HEK293 (cell line): ENCODE data around the gene AFF3.

ENCODE experiments used
- CTCF ChIA-PET: fragments of 350-600 bp; formaldehyde crosslinking; extraction: SDS; loops from one replicate; lab custom pipeline; 2021; ENCODE audit warnings: antibody characterized with exemption; lab: Yijun Ruan, JAX
- POLR2A ChIA-PET: fragments of 300-600 bp; formaldehyde crosslinking; extraction: SDS; loops from one replicate; lab custom pipeline; 2020; ENCODE audit warnings: antibody characterized with exemption, inconsistent platforms; lab: Yijun Ruan, JAX
- H3K27ac ChIP-seq: fragments of 200-500 bp; sonication (Bioruptor generic); 2 replicates; pipeline ENCODE4 v1.5.1; 2014; ENCODE audit warnings: low read depth, low read length, control low read depth, inconsistent platforms; ENCODE audit errors: extremely low read depth
- H3K36me3 ChIP-seq, 2 experiments: fragments of 200-500 bp in 1 of 2; sonication (Bioruptor generic) in 1 of 2; 1 replicate in 1 of 2; 2 replicates in 1 of 2; pipeline ENCODE4 v1.5.1; 2014 to 2017; ENCODE audit warnings: inconsistent platforms in 2 of 2, low read length in 2 of 2; ENCODE audit not compliant: control insufficient read depth in 2 of 2, insufficient read depth in 1 of 2
- H3K4me1 ChIP-seq: fragments of 200-500 bp; sonication (Bioruptor generic); 2 replicates; pipeline ENCODE4 v1.5.1; 2014; ENCODE audit warnings: mild to moderate bottlenecking, low read length, inconsistent platforms; ENCODE audit not compliant: control insufficient read depth, insufficient read depth
- H3K4me3 ChIP-seq: 2 replicates; pipeline ENCODE4 v1.5.1; 2011; ENCODE audit warnings: low read depth, mild to moderate bottlenecking, control low read depth, low read length, moderate library complexity
- H3K9me3 ChIP-seq: fragments of 200-500 bp; sonication (Bioruptor generic); 2 replicates; pipeline ENCODE4 v1.5.1; 2014; ENCODE audit warnings: low read depth, low read length, inconsistent platforms; ENCODE audit not compliant: control insufficient read depth, insufficient read depth
- ATF2 ChIP-seq: fragments of 450-650 bp; formaldehyde crosslinking; IDR thresholded peaks from 2 replicates; pipeline ENCODE4 v1.5.1; 2016; ENCODE audit warnings: missing biosample characterization, missing genetic modification characterization, low read depth
- KLF1 ChIP-seq: fragments of 450-650 bp; formaldehyde crosslinking; IDR thresholded peaks from 2 replicates; pipeline ENCODE4 v1.5.1; 2016; ENCODE audit warnings: missing biosample characterization, missing genetic modification characterization
- KLF17 ChIP-seq: fragments of 450-650 bp; formaldehyde crosslinking; IDR thresholded peaks from 2 replicates; pipeline ENCODE4 v1.5.1; 2016; ENCODE audit warnings: missing biosample characterization, missing genetic modification characterization
- KLF9 ChIP-seq: fragments of 450-650 bp; formaldehyde crosslinking; IDR thresholded peaks from 2 replicates; pipeline ENCODE4 v1.5.1; 2016; ENCODE audit warnings: missing biosample characterization, missing genetic modification characterization, low read depth
- PRDM2 ChIP-seq: fragments of 450-650 bp; formaldehyde crosslinking; IDR thresholded peaks from 2 replicates; pipeline ENCODE4 v1.5.1; 2016; ENCODE audit warnings: missing biosample characterization, missing genetic modification characterization, borderline replicate concordance
- SP2 ChIP-seq: fragments of 450-650 bp; formaldehyde crosslinking; IDR thresholded peaks from 2 replicates; pipeline ENCODE4 v1.5.1; 2016; ENCODE audit warnings: missing biosample characterization, missing genetic modification characterization
- ZBTB44 ChIP-seq: fragments of 450-650 bp; IDR thresholded peaks from 2 replicates; pipeline ENCODE4 v1.5.1; 2018; ENCODE audit warnings: missing biosample characterization, mild to moderate bottlenecking, missing genetic modification characterization
- ZNF548 ChIP-seq: fragments of 450-650 bp; formaldehyde crosslinking; IDR thresholded peaks from 2 replicates; pipeline ENCODE4 v1.5.1; 2016; ENCODE audit warnings: missing biosample characterization, missing genetic modification characterization
- ZNF664 ChIP-seq: fragments of 450-650 bp; formaldehyde crosslinking; IDR thresholded peaks from 2 replicates; pipeline ENCODE4 v1.5.1; 2016; ENCODE audit warnings: missing biosample characterization, missing genetic modification characterization
- ZNF692 ChIP-seq: fragments of 450-650 bp; formaldehyde crosslinking; IDR thresholded peaks from 2 replicates; pipeline ENCODE4 v1.5.1; 2016; ENCODE audit warnings: missing biosample characterization, missing genetic modification characterization
- TF ChIP-seq, protein P1 (sequence below): fragments of 450-650 bp; formaldehyde crosslinking; IDR thresholded peaks from 2 replicates; pipeline ENCODE4 v1.5.1; 2016; ENCODE audit warnings: missing biosample characterization, missing genetic modification characterization

AFF3 gene

DNA sequence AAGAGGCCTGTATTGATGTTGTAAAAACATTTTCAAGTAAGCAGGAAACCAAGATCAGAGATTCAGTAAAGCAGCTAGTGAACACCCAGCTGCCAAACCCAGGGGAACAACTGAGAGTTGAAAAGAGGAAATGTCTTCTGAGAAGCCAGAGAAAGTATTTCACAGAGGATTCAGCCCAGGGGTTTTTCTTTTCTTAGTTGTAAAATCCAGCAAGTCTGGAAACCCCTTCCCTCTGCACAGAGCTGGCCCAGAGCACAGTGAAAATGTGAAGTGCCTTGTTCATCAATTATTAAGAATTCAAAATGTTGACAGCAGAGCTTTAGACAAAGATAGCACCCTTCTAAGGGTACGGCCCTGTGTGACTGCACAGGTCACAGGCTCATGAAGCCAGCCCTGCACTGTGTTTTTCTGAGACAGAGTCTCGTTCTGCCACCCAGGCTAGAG, 28.4 kb downstream of the AFF3 start (continued):
- TF ChIP-seq ZNF692 (tag by site-specific recombination) (no peak), ATF2 (tag by site-specific recombination) (no peak), KLF9 (no peak)
- TF ChIP-seq, protein P1, sequence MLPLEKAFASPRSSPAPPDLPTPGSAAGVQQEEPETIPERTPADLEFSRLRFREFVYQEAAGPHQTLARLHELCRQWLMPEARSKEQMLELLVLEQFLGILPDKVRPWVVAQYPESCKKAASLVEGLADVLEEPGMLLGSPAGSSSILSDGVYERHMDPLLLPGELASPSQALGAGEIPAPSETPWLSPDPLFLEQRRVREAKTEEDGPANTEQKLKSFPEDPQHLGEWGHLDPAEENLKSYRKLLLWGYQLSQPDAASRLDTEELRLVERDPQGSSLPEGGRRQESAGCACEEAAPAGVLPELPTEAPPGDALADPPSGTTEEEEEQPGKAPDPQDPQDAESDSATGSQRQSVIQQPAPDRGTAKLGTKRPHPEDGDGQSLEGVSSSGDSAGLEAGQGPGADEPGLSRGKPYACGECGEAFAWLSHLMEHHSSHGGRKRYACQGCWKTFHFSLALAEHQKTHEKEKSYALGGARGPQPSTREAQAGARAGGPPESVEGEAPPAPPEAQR (tag by site-specific recombination) = no peak

- no peaks in the 10 kb centered on the region for H3K9me3 ChIP-seq
- ChIA-PET POLR2A (no interaction called here), CTCF (no interaction called here)
- TF ChIP-seq SP2 (tag by site-specific recombination) (no peak), ZNF664 (tag by site-specific recombination) (no peak), ZNF548 (tag by site-specific recombination) (no peak), PRDM2 (tag by site-specific recombination) (no peak), KLF1 (no peak), KLF17 (tag by site-specific recombination) (no peak), ZBTB44 (tag by site-specific recombination) (no peak)
- H3K36me3 ChIP-seq = no peaks in the 10 kb centered on the region
- H3K4me3 ChIP-seq = no peak overlapping the region
- no peak overlapping the region for H3K27ac ChIP-seq
- H3K4me1 ChIP-seq = peaks cover 13% of the 10 kb centered on the region
Measured at GRCh38 chr2:100110614-100111000, 31.8 kb downstream of the AFF3 start.
